Measurements from ENCODE around the gene MLLT1.

DNA sequence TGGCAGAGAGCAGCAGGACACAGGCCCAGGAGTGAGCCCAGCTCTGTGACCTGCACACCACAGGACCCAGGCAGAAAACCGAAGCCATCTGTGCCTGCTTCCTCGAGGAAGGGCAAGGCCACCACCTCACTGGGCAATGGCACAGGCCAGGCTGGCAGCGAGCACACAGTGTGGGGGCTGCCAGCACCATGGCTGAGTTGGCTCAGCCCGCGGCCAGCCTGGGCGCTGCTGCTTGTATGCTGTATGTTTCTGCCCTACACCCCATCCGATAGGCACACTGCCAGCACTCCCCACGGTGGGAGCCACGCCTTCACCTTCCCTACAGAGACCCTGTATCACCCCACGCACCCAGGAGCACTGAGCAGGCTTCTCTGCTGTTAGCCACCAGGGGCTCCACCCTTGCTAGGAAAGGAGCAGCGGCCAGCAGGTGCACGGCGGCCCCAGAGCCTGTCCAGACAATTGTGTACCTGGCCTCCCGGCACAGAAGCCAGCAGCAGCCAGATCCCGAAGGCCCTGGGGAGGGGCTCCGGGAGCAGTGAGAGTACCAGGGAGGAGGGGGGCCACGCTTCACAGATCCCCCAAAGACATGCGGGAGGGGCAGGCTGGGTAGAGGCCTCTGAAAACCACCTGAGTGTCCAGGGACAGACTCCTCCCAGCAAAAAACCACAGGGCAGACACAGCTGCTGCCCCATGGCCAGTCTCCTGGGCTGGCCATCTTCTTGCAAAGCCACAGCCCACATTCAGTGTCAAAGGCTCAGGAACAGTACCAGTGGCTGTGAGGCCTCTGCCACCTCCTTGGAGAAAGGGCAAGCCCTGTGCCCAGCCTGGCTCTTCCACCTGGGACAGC, 56.1 kb downstream of the MLLT1 start:
- TF ChIP-seq POLR2AphosphoS5 (IDR thresholded peaks at IDR 0.05; ENCODE audit: low read depth, low read length), result no peak
- no peak for TF ChIP-seq POLR2A (IDR thresholded peaks at IDR 0.05; ENCODE audit: low read depth, low read length)
- TF ChIP-seq TAF1 (IDR thresholded peaks at IDR 0.05; ENCODE audit: low read depth, low read length), result no peak
- TF ChIP-seq SPI1 (IDR thresholded peaks at IDR 0.05; ENCODE audit: low read depth, low read length), result no peak

All from GM12891 (cell line).